Lower leg skin (tissue), 4 donors: ENCODE results near the gene GTF2F2. TPM values are rescaled to one million over a fixed set of nuclear protein-coding genes. Genes with fewer than 3 reads are reported as not detected.

ENCODE experiments used
- DNase-seq, 2 donors: peaks; one replicate each; pipeline ENCODE4 v3.0.0-alpha.2; 2019; ENCODE audit warnings: low spot score in 2 of 2
- H3K4me3 ChIP-seq: fragments of 200-600 bp; sonication (generic); 2 replicates; pipeline ENCODE4 v1.5.1; 2017; ENCODE audit warnings: mild to moderate bottlenecking, low read depth; ENCODE audit not compliant: poor library complexity, severe bottlenecking
- POLR2A ChIP-seq, 2 donors: fragments of 450-650 bp; IDR thresholded peaks; one replicate each; pipeline ENCODE4 v1.6.1; 2016 to 2017; ENCODE audit warnings: antibody characterized with exemption in 2 of 2, mild to moderate bottlenecking in 1 of 2, moderate library complexity in 1 of 2
- WGBS, 2 donors: methylation state at CpG; one replicate each; pipeline ENCODE4 v1.1.5; 2018; 5-methylcytosine and 5-hydroxymethylcytosine counted together
- intact Hi-C: fragments of 100-400 bp; cut with DNase I; formaldehyde crosslinking; loops from one replicate; pipeline ENCODE4 v1.15.0; 2023; ENCODE audit warnings: low total_unique reads
- total RNA-seq, 4 donors: library from RNA; depleted of rRNA; stranded (reverse); fragments of >200 nt; gene quantifications; one replicate each; pipeline ENCODE4 v1.1.0, GENCODE V29; 2016
- TF ChIP-seq, protein P1 (sequence below), 3 donors: fragments of 450-650 bp; IDR thresholded peaks; one replicate each; pipeline ENCODE4 v1.5.1; 2016; ENCODE audit warnings: antibody characterized with exemption in 3 of 3, mild to moderate bottlenecking in 3 of 3, moderate library complexity in 2 of 3

Gene GTF2F2
- total RNA-seq, 4 donors from 2014 or later = 35.6 to 52.4 (median 45.3) TPM

DNA sequence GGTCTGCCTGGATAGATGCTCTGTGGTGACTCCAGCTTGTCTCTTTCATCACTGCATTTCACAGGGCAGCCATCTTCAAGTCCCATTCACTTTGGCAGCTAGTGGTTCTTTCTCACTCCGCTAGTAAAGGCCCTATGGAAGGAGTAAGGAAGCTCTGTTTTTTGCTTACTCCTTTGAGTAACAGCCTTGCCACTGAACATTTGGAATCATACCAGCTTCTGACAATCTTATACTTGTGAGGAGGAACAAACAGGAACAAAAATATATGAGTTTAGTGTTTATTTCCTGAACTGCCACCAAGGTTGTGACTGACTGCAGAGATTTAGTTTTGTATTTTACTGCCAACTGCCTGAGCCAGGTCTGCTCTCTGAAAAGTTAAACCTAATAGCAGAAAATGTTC, 41.9 kb downstream of the GTF2F2 start:
- intact Hi-C loops = no loop called here
- TF ChIP-seq POLR2A (IDR thresholded peaks at IDR 0.05) = no peak
- TF ChIP-seq, protein P1, sequence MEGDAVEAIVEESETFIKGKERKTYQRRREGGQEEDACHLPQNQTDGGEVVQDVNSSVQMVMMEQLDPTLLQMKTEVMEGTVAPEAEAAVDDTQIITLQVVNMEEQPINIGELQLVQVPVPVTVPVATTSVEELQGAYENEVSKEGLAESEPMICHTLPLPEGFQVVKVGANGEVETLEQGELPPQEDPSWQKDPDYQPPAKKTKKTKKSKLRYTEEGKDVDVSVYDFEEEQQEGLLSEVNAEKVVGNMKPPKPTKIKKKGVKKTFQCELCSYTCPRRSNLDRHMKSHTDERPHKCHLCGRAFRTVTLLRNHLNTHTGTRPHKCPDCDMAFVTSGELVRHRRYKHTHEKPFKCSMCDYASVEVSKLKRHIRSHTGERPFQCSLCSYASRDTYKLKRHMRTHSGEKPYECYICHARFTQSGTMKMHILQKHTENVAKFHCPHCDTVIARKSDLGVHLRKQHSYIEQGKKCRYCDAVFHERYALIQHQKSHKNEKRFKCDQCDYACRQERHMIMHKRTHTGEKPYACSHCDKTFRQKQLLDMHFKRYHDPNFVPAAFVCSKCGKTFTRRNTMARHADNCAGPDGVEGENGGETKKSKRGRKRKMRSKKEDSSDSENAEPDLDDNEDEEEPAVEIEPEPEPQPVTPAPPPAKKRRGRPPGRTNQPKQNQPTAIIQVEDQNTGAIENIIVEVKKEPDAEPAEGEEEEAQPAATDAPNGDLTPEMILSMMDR (IDR thresholded peaks at IDR 0.05) = no peak
- no peak for DNase-seq
- WGBS, 2 donors = 80 to 91% methylated on average over 1 of the region's 1 CpG
- no peak overlapping the region for H3K4me3 ChIP-seq

DNA sequence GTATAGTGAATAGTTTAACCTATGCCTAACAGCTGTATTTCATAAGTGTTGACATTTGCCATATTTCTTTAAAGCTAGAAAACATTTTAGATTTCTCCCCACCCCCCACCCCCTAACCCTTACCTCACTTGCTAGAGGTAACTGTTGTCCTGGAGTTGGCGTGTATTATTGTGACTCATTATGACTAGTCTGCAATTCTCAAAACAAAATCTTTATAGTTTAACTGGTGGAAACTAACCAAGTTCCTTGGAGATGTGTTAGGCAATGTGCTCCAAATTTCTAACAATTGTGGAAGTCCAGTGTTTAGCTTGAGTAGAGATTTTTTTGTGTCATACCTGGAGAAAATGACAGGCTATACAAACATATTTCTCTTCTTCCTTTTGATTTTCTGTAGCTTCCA, 42.5 kb downstream of the GTF2F2 start:
- DNase-seq = no peak
- no peak for TF ChIP-seq POLR2A (IDR thresholded peaks at IDR 0.05)
- TF ChIP-seq, protein P1 (IDR thresholded peaks at IDR 0.05) = no peak
- H3K4me3 ChIP-seq = no peak overlapping the region
- WGBS, 2 donors = 37 to 66% methylated on average over 1 of the region's 1 CpG
- intact Hi-C loops = no loop called here

DNA sequence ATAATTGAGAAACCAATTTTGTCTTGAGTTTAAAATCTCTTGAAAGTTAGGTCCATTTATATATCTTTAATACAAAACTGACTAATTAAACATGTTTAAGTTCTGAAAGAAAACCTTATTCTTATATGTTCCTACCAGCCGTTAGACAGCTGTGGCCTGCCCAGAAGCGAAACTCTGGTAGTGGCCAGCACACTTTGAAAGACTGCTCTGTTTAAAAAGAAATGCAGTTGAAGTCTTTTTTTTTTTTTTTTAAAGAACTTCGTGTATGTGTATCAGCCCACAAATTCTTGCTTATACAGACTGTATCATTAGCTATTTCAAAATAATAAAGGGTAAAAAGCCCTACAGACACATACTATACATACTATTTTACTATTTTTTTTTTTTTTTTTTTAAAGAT, 46.5 kb downstream of the GTF2F2 start:
- H3K4me3 ChIP-seq = no peak overlapping the region
- WGBS, 2 donors = 83% methylated on average over 3 of the region's 3 CpGs
- intact Hi-C loops = no loop called here
- no peak for TF ChIP-seq POLR2A (IDR thresholded peaks at IDR 0.05)
- TF ChIP-seq, protein P1 (IDR thresholded peaks at IDR 0.05) = no peak
- no peak for DNase-seq

DNA sequence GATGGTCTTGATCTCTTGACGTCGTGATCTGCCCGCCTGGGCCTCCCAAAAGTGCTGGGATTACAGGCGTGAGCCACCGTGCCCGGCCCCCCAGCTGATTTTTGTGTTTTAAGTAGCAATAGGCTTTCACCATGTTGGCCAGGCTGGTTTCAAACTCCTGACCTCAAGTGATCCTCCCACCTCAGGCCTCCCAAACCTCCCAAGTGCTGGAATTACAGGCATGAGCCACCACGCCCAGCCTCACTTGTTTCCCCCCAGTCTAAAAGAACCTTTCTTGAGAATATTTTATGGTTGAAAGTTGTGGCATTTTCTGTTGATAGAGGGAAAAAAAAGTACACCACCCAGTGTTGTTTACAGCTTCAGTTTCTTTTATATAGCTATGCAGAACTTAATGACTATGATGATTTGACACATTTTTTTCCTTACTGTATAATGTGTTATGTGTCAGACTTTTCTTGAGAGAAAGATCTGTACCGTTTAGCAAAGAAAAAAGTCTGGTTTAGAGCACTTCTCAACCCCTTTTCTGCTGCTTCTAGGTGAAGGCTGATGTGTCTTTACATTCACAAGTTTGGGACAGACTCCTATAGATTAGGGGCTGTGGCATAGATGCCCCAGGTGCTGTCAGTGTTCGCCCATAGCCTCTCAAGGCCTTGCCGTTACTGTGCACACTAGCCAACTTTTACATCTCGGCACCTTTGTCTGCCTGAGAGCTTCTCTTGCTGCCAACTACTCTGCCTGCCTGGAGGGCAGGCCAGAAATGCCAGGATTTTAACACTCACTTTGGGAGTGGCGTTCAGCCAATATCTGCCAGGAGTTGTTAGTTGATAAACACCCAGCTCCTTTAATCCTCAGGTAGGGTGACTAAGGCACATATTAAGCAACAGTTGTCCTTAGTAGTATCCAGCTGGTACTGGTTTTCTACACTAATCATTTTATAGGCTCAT, 47.6 kb downstream of the GTF2F2 start:
- WGBS, 2 donors = 76 to 83% methylated on average over 12 of the region's 12 CpGs
- intact Hi-C loops = no loop called here
- peak; percentile 78 to 86 for DNase-seq
- no peak overlapping the region for H3K4me3 ChIP-seq
- TF ChIP-seq, protein P1 (IDR thresholded peaks at IDR 0.05) = no peak
- no peak for TF ChIP-seq POLR2A (IDR thresholded peaks at IDR 0.05)

DNA sequence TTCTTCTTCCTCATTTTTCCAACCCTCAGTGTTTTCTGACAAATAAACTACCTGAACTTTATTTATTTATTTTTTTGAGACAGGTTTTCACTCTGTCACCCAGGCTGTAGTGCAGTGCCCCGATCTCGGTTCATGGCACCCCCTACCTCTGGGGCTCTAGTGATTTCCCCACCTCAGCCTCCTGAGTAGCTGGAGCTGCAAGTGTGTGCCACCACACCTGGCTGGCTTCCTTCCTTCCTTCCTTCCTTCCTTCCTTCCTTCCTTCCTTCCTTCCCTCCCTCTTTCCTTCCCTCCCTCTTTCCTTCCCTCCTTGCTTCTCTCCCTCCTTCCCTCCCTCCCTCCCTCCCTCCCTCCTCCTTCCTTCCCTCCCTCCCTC, 48.2 kb downstream of the GTF2F2 start:
- WGBS, 2 donors = 48 to 71% methylated on average over 2 of the region's 2 CpGs
- H3K4me3 ChIP-seq = no peak overlapping the region
- no peak for DNase-seq
- TF ChIP-seq, protein P1 (IDR thresholded peaks at IDR 0.05) = no peak
- no peak for TF ChIP-seq POLR2A (IDR thresholded peaks at IDR 0.05)
- intact Hi-C loops = no loop called here
